Fibroblast of skin of right biceps (primary cell): ENCODE results near the gene ACAP3.
"Not testable (repeated sequence)": the region's sequence is repeated elsewhere in the genome, so short reads cannot be mapped to it uniquely, and the experiment has no call there.

Source experiments
- DNase-seq: peaks from one replicate; pipeline ENCODE4 v3.0.0-alpha.2; 2013

Gene ACAP3

DNA sequence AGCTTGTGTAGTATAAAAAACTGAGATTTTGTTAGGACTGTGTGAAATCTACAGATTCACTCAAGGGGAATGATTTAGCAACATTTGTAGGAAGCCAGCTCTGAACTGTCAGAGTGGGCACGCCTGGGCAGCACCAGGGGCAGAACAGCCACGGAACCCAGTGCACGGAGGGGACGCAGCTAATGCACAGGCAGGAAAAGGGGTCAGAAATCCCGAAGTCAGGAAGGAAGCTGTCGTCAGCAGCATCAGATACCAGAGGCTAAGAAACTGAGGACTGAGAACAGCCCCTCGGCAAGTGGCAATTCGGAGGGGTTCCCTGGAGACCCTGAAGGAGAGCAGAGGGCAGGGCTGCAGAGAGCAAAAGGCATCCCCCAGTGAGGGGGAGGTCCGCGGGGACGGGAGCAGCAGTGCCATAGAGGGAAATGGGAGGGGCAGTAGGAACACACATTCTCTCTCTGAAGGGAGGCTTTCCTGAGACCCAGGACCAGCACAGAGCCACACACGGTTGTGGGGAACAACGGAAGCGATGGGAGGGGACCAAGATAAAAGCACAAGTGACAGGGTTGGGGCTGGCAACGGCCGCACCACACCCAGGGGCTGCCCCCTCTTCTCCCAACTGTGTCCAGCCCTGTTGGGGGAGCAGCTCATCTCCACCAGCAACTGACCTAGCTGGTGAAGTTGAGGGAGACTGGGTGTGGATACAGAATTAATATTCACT is 46.7 kb downstream of the ACAP3 start:
- no peak for DNase-seq

- no peak for DNase-seq
Observed at GRCh38 chr1:1259951-1260600, 47.7 kb downstream of the ACAP3 start.

DNA sequence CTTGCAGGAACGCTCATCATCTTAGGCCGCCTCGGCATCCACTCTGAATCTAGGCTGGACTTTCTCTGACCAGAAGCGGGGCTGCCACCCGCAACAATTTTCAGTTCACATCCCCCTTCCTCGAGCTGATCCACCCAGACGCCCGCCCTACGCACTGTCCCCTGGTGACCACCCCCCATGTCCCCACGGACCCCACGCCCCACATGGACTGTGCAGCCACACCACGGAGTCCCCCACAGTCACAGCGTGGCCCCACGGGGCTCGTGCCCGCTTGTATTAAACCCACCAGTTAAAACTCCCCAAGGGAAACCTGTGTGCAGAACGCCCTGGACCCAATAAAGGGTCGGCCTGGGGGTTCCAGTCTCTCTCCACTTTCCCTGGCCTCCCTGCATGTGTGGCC is 48.2 kb downstream of the ACAP3 start:
- no peak for DNase-seq

- DNase-seq = no peak
Observed at GRCh38 chr1:1259119-1259488, 48.6 kb downstream of the ACAP3 start.

- no peak for DNase-seq
Observed at GRCh38 chr1:1256956-1257871, 50.5 kb downstream of the ACAP3 start.

DNA sequence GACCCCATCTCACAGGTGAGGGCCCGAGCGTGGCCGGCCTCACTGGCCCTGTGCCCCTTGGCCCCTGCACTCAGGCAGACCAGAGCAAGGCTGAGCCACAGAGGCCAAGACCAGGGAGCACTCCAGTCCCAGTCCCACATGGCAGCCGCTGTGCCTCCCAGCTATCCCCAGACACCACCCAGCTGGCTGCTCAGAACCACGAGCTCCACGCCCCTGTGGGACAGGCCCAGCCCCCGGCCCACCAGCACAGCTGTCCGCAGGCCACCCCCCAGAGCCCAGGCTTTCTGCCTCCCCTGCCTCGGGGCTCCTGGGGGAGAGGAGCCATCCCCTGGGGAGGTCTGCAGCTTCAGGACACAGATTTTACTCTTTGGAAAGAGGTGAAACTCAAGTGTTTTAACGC is 52.1 kb downstream of the ACAP3 start:
- DNase-seq = no peak

- no peak for DNase-seq
Observed at GRCh38 chr1:1255078-1255477, 52.7 kb downstream of the ACAP3 start.

DNA sequence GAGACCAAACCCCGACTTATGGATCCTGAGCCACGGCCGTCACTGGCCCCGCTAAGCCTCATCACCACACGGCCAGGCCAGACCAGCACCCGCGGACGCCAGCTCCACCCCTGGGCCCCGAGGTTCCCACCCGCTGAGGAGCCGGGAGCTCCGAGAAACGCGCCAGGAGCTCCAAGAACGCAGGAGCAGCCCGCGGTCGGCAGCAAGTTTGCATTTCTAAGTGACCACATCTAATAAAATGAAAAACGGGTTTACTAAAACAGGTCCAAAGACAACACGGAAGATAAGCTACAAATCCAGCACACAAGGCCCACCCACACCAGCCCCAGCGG is 53.1 kb downstream of the ACAP3 start:
- no peak for DNase-seq

DNA sequence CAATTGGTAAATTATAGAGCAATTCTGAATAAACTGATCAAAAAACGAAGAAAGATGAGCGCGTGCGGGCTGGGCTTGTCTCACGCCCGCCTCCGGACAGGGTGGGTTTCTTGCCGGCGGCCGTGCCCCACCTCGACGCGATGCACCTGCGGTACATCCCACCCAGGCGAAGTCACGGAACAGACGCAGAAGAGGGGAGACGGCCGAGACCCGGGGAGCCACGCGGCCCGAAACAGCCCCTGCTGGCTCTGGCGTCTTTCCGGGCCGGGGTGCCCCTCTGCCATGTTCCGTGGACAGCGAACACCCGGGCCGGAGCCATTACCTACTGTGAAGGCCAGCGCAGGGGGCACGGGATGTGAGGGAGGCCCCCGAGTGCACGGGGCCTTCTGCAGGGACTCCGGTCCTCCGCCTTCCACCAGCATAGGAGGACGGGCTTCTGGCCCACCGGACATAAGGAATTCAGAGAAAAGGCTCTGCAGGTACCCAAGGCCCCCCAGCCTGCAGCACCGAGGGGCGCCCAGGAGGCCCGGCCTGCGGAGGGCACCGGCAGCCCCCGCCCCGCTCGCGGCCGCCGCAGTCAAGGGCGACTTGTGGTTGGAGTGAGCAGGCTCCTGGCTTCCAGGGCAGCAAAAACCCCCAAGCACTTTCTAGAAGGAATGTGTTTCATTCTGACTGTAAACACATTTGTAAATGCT is 53.6 kb downstream of the ACAP3 start:
- DNase-seq = no peak

DNA sequence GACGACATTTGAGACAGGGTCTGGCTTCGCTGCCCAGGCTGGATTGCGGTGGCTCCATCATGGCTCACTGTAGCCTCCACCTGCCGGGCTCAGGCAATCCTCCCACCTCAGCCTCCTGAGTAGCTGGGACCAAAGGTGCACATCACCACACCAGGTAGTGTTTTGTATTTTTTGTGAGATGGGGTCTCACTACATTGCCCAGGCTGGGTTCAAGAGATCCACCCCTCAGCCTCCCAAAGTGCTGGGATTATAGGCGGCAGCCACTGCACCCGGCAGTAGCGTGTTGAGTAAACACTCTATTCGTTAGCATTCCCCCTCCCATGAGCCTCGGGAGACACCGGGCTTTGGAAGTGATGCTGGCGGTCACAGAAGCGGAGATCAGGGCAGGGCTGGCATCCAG is 54.4 kb downstream of the ACAP3 start:
- no peak for DNase-seq

DNA sequence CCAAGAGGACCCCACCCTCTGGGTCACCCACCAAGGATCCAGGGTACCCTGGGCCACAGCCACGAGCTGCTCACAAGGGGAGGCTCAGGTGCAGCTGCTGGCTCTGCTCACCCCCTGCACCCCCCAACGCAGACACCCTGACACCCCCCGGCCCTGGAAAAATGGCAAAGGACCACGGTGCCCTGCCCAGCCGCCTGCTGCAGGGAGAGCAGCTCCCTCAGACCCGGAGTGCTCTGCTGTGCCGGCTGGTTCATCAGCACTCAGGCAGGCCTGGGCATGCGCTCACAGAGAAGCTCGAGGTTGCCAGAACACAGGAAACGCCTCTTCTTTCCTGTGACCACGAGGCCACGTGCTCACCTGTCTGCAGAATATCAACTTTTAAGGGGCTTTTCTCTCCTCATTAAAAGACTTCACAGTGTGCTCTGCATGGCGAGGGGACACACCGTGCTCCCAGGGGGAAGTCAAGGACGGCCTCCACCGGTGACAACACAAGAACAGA is 56.9 kb downstream of the ACAP3 start:
- DNase-seq = no peak

DNA sequence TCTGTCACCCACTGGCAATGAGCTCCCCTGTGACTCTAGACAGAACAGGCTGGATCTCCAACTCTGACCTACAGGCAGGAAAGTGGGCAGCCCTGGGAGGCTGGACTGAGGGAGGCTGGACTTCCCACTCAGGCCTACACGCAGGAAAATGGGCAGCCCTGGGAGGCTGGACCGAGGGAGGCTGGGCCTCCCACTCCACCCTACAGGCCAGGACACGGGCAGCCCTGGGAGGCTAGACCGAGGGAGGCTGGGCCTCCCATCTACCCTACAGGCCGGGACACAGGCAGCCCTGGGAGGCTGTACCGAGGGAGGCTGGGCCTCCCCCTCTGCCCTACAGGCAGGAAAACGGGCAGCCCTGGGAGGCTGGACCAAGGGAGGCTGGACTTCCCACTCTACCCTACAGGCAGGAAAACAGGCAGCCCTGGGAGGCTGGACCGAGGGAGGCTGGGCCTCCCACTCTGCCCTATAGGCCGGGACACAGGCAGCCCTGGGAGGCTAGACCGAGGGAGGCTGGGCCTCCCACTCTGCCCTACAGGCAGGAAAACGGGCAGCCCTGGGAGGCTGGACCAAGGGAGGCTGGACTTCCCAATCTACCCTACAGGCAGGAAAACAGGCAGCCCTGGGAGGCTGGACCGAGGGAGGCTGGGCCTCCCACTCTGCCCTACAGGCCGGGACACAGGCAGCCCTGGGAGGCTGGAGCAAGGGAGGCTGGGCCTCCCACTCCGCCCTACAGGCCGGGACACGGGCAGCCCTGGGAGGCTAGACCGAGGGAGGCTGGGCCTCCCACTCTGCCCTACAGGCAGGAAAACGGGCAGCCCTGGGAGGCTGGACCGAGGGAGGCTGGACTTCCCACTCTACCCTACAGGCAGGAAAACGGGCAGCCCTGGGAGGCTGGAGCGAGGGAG is 59.5 kb downstream of the ACAP3 start:
- DNase-seq = not testable (repeated sequence)

DNA sequence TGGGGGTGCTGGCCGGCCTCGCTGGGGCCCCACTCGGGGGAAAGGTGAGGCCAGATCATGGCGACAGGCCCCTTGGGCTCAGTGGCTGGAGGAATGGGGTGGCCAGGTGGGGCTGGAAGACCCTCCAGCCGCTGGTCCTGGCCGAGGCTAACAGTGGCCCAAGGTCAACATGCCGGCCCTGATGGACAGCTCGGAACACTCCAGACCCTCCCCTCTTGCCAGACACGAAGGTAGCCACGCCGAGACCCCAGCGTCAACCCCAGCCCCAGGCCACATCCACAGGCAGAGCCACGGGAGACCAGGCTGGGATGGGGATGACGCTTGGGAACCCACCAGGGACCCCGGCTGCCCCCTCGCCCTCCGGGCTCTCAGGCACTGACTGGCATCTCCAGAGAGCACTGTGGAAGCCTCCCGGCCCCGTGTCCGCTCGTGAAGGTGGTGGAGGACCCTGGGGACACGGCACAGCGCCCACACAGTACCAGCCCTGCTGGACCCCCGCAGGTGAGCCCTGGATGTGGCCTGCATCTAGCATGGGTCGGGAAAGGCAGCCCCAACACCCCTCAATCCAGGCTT is 60.3 kb downstream of the ACAP3 start:
- no peak for DNase-seq

GRCh38 chr1:1246577-1247340 is 61.0 kb downstream of the ACAP3 start, which contains the start of gene C1QTNF12:
TSS of gene C1QTNF12 (minus strand) at chr1:1246722. CDS start at chr1:1246690, 32 bp downstream.
- DNase-seq = no peak

DNA sequence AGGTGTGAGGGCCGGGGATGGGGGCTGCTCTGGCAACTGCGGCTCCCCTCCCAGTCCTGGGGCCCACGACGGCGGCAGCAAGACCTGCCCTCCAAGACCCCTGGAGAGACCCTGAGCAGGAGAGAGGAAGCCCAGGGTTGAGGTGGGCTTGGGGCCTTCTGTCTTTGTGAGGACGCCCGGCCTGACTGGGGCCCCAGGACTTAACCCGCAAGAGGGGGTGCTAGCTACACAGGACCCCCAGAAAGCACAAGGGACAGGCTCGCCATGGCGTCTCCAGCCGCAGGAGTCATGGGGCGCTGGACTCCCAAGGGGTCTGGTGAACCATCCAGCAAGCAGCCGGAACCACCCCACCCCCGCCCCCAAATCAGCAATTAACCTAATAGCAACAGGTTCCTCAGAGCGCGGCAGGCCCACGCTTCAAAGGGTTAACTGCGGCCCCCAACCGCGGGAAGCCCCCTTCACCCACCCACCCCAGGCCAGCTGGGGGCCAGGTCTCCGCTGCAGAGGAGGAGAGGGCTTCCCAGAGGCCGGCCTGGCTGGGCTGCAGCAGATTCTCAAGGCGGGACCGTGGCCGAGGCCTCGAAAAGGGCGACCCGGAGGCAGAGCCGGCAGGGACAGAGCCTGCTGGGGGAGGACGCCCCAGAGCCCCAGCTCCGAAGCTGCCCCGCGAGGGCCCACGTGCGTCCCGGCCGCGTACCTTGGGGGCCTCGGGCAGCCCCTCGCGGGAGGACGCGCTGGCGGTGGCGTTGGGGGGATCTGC is 61.7 kb downstream of the ACAP3 start:
- DNase-seq = no peak

- DNase-seq = no peak
Observed at GRCh38 chr1:1245178-1245816, 62.4 kb downstream of the ACAP3 start.

- DNase-seq = no peak
Observed at GRCh38 chr1:1244192-1244811, 63.4 kb downstream of the ACAP3 start.

DNA sequence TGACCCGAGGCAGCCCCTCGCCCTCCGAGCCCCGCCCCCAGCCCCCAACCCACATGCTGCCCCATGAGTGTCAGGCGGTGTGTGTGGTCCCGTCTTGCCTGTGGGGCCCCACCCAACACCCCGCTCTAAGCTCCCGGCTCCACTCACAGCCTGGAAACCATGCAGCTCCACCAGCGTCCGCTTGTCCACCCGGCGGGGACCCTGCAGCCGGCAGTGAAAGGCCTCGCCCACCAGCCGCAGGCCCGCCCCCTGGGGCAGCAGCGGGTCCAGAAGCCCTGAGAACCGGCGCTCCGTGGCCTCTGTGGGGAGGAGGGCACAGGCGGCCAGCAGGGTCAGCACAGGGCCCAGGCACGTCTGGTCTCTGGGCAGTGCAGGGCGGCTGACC is 63.9 kb downstream of the ACAP3 start:
- DNase-seq = no peak

- no peak for DNase-seq
Observed at GRCh38 chr1:1243266-1243660, 64.5 kb downstream of the ACAP3 start.
